Parathyroid adenoma (tissue), 2 donors: ENCODE measurements around the gene VMP1.
"Not testable (repeated sequence)": the region's sequence is repeated elsewhere in the genome, so short reads cannot be mapped to it uniquely, and the experiment has no call there.

ENCODE experiments used
- H2AFZ ChIP-seq: fragments of 300-600 bp; sonication (generic); one replicate; pipeline ENCODE4 v1.7.0; 2017; ENCODE audit warnings: antibody characterized with exemption, mild to moderate bottlenecking
- H3K27ac ChIP-seq: fragments of 300-600 bp; sonication (generic); one replicate; pipeline ENCODE4 v1.7.0; 2017
- H3K27me3 ChIP-seq: fragments of 300-600 bp; sonication (generic); one replicate; pipeline ENCODE4 v1.7.0; 2017; ENCODE audit warnings: low read length; ENCODE audit not compliant: control insufficient read depth, insufficient read depth
- H3K36me3 ChIP-seq: fragments of 300-600 bp; sonication (generic); one replicate; pipeline ENCODE4 v1.7.0; 2017; ENCODE audit warnings: low read length; ENCODE audit not compliant: control insufficient read depth, insufficient read depth
- H3K4me1 ChIP-seq: fragments of 300-600 bp; sonication (generic); one replicate; pipeline ENCODE4 v1.7.0; 2017; ENCODE audit warnings: control low read depth
- H3K4me2 ChIP-seq: fragments of 300-600 bp; sonication (generic); one replicate; pipeline ENCODE4 v1.7.0; 2017; ENCODE audit warnings: low read length
- H3K4me3 ChIP-seq: fragments of 300-600 bp; sonication (generic); one replicate; pipeline ENCODE4 v1.7.0; 2017; ENCODE audit warnings: low read depth, low read length
- H3K79me2 ChIP-seq: fragments of 300-600 bp; sonication (generic); one replicate; pipeline ENCODE4 v1.7.0; 2017; ENCODE audit warnings: control low read depth
- H3K9ac ChIP-seq: fragments of 300-600 bp; sonication (generic); one replicate; pipeline ENCODE4 v1.7.0; 2017; ENCODE audit warnings: mild to moderate bottlenecking
- H3K9me3 ChIP-seq: fragments of 300-600 bp; sonication (generic); one replicate; pipeline ENCODE4 v1.7.0; 2017; ENCODE audit warnings: low read length; ENCODE audit not compliant: control insufficient read depth
- CTCF ChIP-seq: fragments of 300-600 bp; sonication (generic); IDR thresholded peaks from one replicate; pipeline ENCODE4 v1.7.0; 2017; ENCODE audit warnings: antibody characterized with exemption, mild to moderate bottlenecking
- donor health status: primary hyperparathyroidism.

The VMP1 gene

GRCh38 chr17:59863616-59864015 lies 156.2 kb downstream of the VMP1 start:
- H3K27me3 ChIP-seq = no peaks in the 10 kb centered on the region
- no peak overlapping the region for H3K9ac ChIP-seq
- no peaks in the 10 kb centered on the region for H3K36me3 ChIP-seq
- H2AFZ ChIP-seq = no peak overlapping the region
- no peak overlapping the region for H3K27ac ChIP-seq
- no peaks in the 10 kb centered on the region for H3K79me2 ChIP-seq
- TF ChIP-seq CTCF = no peak
- no peak overlapping the region for H3K4me3 ChIP-seq
- H3K4me1 ChIP-seq = no peaks in the 10 kb centered on the region
- no peak overlapping the region for H3K4me2 ChIP-seq
- H3K9me3 ChIP-seq = no peaks in the 10 kb centered on the region

- peaks cover 2% of the 10 kb centered on the region for H3K4me1 ChIP-seq
- no peak for TF ChIP-seq CTCF
- no peaks in the 10 kb centered on the region for H3K9me3 ChIP-seq
- no peak overlapping the region for H3K27ac ChIP-seq
- H3K36me3 ChIP-seq = no peaks in the 10 kb centered on the region
- H3K4me3 ChIP-seq = no peak overlapping the region
- no peaks in the 10 kb centered on the region for H3K79me2 ChIP-seq
- no peak overlapping the region for H2AFZ ChIP-seq
- no peak overlapping the region for H3K4me2 ChIP-seq
- H3K9ac ChIP-seq = no peak overlapping the region
- H3K27me3 ChIP-seq = no peaks in the 10 kb centered on the region
These were observed 162.4 kb downstream of the VMP1 start for GRCh38 chr17:59869941-59870218.

GRCh38 chr17:59870482-59870881 lies 163.0 kb downstream of the VMP1 start:
- Histone ChIP-seq H2AFZ (peak overlapping the region; percentile 30), H3K9me3 (no peaks in the 10 kb centered on the region), H3K36me3 (no peaks in the 10 kb centered on the region), H3K9ac (no peak overlapping the region), H3K4me3 (no peak overlapping the region), H3K27me3 (no peaks in the 10 kb centered on the region), H3K27ac (peak overlapping the region; percentile 4), H3K79me2 (no peaks in the 10 kb centered on the region), H3K4me2 (no peak overlapping the region), H3K4me1 (peaks cover 2% of the 10 kb centered on the region)
- no peak for TF ChIP-seq CTCF

GRCh38 chr17:59872351-59872750 lies 164.9 kb downstream of the VMP1 start:
- Histone ChIP-seq H3K4me3 (no peak overlapping the region), H3K27me3 (no peaks in the 10 kb centered on the region), H3K79me2 (no peaks in the 10 kb centered on the region), H3K9me3 (no peaks in the 10 kb centered on the region), H3K36me3 (no peaks in the 10 kb centered on the region), H3K9ac (no peak overlapping the region), H2AFZ (no peak overlapping the region), H3K4me1 (peaks cover 2% of the 10 kb centered on the region), H3K4me2 (no peak overlapping the region), H3K27ac (no peak overlapping the region)
- no peak for TF ChIP-seq CTCF

- not testable (repeated sequence) for H3K79me2 ChIP-seq, H3K4me3 ChIP-seq, H3K9me3 ChIP-seq, H3K4me2 ChIP-seq, H3K9ac ChIP-seq, H2AFZ ChIP-seq, H3K27ac ChIP-seq, H3K27me3 ChIP-seq, H3K36me3 ChIP-seq, H3K4me1 ChIP-seq
These were observed 166.0 kb downstream of the VMP1 start for GRCh38 chr17:59873414-59873813.
